ENCODE data around the gene AKR1D1. TPM values are rescaled to one million over a fixed set of nuclear protein-coding genes. Genes with fewer than 3 reads are reported as not detected.

Gene AKR1D1
- total and polyA plus RNA-seq, 2 of the 13 experiments (the other 11 are each of a cell fraction or from before 2014, with no cell fraction given): 6.9 to 37.0 TPM

DNA sequence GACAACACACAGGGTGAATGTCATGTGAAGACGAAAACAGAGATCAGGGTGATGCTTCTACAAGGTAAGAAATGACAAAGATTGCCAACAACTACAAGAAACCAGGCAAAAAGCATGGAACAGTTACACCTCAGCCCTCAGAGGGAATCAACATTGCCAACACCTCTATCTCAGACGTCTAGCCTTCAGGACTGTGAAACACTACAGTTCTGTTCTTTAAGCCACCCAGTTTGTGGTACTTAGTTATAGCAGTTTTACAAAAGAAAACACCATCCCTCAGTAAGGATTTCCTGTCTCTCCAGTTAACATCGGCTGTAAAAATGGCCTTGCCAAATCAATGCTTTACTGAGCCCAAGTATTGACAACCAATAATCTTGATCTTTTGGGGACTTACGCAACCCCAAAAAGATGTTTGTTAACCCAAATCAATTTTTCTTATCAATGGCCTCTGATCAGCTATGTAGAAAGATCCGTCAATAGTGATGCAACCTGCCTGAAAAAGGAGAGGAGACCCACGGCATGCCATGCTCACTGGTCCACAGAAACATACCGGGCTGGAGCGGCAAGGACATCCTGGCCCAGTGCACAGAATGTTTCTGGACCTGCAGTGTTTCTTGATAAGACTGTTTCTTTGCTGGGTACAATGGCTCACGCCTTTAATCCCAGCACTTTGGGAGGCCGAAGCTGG, 44.0 kb downstream of the AKR1D1 start (continued):
- TF ChIP-seq, protein P1, sequence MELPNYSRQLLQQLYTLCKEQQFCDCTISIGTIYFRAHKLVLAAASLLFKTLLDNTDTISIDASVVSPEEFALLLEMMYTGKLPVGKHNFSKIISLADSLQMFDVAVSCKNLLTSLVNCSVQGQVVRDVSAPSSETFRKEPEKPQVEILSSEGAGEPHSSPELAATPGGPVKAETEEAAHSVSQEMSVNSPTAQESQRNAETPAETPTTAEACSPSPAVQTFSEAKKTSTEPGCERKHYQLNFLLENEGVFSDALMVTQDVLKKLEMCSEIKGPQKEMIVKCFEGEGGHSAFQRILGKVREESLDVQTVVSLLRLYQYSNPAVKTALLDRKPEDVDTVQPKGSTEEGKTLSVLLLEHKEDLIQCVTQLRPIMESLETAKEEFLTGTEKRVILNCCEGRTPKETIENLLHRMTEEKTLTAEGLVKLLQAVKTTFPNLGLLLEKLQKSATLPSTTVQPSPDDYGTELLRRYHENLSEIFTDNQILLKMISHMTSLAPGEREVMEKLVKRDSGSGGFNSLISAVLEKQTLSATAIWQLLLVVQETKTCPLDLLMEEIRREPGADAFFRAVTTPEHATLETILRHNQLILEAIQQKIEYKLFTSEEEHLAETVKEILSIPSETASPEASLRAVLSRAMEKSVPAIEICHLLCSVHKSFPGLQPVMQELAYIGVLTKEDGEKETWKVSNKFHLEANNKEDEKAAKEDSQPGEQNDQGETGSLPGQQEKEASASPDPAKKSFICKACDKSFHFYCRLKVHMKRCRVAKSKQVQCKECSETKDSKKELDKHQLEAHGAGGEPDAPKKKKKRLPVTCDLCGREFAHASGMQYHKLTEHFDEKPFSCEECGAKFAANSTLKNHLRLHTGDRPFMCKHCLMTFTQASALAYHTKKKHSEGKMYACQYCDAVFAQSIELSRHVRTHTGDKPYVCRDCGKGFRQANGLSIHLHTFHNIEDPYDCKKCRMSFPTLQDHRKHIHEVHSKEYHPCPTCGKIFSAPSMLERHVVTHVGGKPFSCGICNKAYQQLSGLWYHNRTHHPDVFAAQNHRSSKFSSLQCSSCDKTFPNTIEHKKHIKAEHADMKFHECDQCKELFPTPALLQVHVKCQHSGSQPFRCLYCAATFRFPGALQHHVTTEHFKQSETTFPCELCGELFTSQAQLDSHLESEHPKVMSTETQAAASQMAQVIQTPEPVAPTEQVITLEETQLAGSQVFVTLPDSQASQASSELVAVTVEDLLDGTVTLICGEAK (IDR thresholded peaks at IDR 0.05): no peak
- TF ChIP-seq, protein P1 (CRISPR knock-in tag; IDR thresholded peaks at IDR 0.05): no peak
- TF ChIP-seq ZNF772 (CRISPR knock-in tag; IDR thresholded peaks at IDR 0.05) (no peak), ZNF33A (CRISPR knock-in tag; IDR thresholded peaks at IDR 0.05; ENCODE audit: borderline replicate concordance) (no peak), CC2D1A (CRISPR knock-in tag; IDR thresholded peaks at IDR 0.05) (no peak), ZBTB3 (CRISPR knock-in tag; IDR thresholded peaks at IDR 0.05; ENCODE audit: borderline replicate concordance, low read depth) (no peak), ZNF549 (CRISPR knock-in tag; IDR thresholded peaks at IDR 0.05) (no peak), GTF2F1 (IDR thresholded peaks at IDR 0.05; ENCODE audit: low read length) (no peak), HMG20B (CRISPR knock-in tag; conservative IDR thresholded peaks at IDR 0.05) (no peak), ZNF468 (CRISPR knock-in tag; IDR thresholded peaks at IDR 0.05) (no peak), SCMH1 (CRISPR knock-in tag; IDR thresholded peaks at IDR 0.05; ENCODE audit: borderline replicate concordance) (no peak), ZNF234 (CRISPR knock-in tag; conservative IDR thresholded peaks at IDR 0.05) (no peak), RFX5 (IDR thresholded peaks at IDR 0.05; ENCODE audit: low read depth, low read length) (no peak), MEF2D (CRISPR knock-in tag; IDR thresholded peaks at IDR 0.05) (no peak), MTA3 (CRISPR knock-in tag; IDR thresholded peaks at IDR 0.05) (no peak), ZNF83 (CRISPR knock-in tag; IDR thresholded peaks at IDR 0.05; ENCODE audit: borderline replicate concordance) (no peak), ZNF788 (CRISPR knock-in tag; IDR thresholded peaks at IDR 0.05; ENCODE audit: borderline replicate concordance) (no peak), NCOR1 (IDR thresholded peaks at IDR 0.05; ENCODE audit: borderline replicate concordance, low read length) (no peak), FOSL2 (CRISPR knock-in tag; IDR thresholded peaks at IDR 0.05) (peak; percentile 46)
- TF ChIP-seq, protein P2, sequence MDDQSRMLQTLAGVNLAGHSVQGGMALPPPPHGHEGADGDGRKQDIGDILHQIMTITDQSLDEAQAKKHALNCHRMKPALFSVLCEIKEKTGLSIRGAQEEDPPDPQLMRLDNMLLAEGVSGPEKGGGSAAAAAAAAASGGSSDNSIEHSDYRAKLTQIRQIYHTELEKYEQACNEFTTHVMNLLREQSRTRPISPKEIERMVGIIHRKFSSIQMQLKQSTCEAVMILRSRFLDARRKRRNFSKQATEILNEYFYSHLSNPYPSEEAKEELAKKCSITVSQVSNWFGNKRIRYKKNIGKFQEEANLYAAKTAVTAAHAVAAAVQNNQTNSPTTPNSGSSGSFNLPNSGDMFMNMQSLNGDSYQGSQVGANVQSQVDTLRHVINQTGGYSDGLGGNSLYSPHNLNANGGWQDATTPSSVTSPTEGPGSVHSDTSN (CRISPR knock-in tag; IDR thresholded peaks at IDR 0.05; ENCODE audit: borderline replicate concordance): no peak
- TF ChIP-seq, protein P3, sequence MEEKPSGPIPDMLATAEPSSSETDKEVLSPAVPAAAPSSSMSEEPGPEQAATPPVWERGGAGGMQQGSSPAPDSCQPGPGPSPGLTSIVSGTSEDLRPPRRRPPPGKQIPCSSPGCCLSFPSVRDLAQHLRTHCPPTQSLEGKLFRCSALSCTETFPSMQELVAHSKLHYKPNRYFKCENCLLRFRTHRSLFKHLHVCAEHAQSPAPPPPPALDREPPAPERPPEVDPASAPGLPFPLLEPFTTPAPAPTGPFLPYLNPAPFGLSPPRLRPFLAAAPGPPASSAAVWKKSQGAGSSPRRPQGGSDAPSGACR (CRISPR knock-in tag; IDR thresholded peaks at IDR 0.05): no peak

Measured in HepG2 (cell line).